GM21360 (cell line): ENCODE results near the gene TICRR.

ENCODE experiments used
- ATAC-seq: cut with Tn5 transposase; IDR thresholded peaks from one replicate; pipeline ENCODE4 v1.9.1; 2021; ENCODE audit warnings: mild to moderate bottlenecking, moderate library complexity; ENCODE audit not compliant: unreplicated experiment

Gene TICRR

DNA sequence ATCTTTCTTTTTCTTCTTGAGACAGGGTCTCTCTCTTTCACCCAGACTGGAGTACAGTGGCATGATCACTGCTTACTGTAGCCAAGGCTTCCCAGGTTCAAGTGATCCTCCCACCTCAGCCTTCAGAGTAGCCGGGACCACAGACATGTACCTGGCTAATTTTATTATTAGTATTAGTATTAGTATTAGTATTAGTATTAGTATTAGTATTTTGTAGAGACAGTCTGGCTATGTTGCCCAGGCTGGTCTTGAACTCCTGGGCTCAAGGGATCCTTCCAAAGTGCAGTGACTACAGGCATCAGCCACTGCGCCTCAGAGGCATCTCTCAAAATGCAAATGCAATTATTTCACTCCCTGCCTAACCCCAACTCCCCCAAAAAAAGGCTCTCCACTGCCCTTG is 78.3 kb downstream of the TICRR start:
- ATAC-seq = no peak

DNA sequence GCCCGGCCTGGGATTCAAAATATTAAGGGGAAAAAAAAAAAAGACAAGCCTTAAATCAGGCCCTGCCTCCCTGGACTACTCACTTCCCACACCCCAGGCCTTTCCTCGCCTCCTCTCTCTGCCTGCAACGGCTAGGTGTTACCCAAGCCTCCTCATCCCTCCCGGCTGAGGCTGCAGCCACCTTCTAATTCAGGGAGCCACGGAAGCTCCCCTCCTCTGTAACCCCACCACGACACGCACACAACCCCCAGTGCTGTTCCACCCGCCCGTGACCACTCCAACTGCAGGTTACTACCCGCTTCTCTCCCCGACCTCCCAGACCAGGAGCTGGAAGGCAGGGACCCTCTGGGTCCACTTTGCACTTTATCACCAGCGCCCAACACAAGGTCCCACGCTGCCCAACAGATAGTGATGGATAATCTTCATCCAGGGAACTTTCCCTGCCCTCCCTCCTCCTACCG is 79.1 kb downstream of the TICRR start:
- ATAC-seq = no peak

GRCh38 chr15:89654847-89655805 is 79.9 kb downstream of the TICRR start, which contains the start of gene KIF7:
TSS of gene KIF7 (minus strand) at chr15:89655467. CDS start at chr15:89652930, 2,537 bp downstream.
- peak; percentile 54 for ATAC-seq

- ATAC-seq = no peak
Observed at GRCh38 chr15:89656116-89656815, 81.0 kb downstream of the TICRR start.

- ATAC-seq = no peak
Observed at GRCh38 chr15:89657686-89658200, 82.5 kb downstream of the TICRR start.

- ATAC-seq = no peak
Observed at GRCh38 chr15:89659295-89659694, 84.0 kb downstream of the TICRR start.

DNA sequence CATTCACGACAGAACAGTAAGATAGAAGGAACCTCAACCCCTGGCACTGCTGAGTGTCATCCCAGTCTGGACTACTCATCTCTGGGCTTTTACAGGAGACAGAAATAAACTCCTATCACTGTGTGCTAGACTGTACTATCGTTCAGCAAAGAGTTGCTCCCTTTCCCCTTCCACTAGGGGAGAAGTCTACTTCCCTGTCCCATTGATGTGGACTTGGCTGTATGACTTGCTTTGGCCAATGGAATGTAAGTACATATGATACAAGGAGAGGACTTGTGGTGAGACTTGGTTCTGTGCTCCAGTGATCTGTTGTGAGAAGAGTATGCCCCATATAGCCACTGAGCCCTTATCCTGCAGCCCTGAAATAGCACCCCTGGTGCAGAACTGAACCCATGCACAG is 85.3 kb downstream of the TICRR start:
- ATAC-seq = no peak

DNA sequence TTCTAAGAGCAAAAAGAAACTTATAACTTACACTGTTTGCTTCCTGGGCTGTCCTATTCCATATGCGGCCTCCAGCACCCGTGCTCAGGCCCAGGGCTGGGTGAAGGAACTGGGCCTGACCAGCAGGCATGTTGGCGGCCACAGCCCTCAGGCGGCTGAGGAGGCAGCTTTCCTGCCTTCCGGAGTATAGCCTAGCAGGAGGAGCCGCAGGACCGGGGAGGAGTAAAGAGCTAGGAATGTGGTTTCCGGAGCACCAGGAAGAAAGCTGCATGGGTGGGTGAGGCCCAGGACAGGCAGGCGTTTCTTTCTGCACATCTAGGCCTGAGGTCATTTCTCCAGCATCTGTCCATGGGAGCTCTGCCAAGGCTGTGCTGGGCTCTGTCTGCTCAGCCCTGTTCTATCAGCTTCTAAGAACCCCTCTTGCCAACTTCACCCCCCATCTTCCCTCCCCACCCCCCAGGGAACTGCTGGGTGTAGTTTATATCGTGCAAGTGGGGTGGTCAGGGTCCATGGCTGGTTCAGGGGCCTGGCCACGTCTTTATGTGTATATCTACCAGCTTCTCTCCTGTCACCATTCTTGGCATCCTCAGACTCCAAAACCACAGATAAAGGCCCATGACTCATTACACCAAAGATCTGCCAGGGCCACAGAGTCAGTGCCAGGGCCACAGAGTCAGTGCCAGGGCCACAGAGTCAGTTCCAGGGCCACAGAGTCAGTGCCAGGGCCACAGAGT is 87.8 kb downstream of the TICRR start:
- ATAC-seq = no peak

DNA sequence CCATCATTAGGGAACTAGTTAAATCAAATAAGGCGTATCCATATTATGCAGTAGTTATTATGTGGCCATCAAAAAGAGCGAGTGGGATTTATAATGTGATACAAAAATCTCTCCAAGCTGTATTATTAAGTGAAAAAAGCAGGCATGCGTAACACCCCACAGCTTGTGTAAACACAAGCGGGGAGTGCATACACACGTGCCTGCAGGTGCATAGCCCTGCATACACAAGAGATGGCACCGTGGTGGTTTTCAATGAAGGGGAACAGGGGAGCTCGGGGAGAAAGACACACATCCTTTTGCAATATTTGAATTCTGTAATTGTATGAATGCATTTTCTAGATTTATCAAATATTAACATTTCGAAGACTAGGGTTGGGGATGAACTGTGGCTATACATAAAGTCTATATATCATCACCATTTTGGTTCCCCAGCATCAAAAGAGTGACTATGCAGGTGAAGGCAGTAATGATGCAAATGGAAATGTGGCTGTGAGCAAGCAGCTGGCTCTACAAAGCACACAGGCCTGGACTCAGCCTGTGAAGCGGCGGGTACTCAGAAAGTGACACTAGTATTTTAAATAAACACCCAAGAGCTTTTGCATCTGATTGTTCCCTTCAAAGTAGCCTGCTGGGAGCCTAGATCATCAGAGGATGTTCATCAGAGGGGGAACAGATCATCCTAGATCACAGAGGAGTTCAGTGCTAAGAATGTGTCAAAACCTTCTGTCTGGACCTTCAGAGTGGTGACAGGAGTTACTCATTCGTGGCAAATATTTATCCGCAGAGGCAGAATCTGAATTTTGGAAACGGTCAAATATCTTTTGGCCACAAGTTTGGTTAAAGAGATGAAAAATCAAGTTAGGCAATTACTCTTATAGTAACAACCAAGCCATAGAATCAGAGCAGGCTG is 89.4 kb downstream of the TICRR start:
- ATAC-seq = no peak

DNA sequence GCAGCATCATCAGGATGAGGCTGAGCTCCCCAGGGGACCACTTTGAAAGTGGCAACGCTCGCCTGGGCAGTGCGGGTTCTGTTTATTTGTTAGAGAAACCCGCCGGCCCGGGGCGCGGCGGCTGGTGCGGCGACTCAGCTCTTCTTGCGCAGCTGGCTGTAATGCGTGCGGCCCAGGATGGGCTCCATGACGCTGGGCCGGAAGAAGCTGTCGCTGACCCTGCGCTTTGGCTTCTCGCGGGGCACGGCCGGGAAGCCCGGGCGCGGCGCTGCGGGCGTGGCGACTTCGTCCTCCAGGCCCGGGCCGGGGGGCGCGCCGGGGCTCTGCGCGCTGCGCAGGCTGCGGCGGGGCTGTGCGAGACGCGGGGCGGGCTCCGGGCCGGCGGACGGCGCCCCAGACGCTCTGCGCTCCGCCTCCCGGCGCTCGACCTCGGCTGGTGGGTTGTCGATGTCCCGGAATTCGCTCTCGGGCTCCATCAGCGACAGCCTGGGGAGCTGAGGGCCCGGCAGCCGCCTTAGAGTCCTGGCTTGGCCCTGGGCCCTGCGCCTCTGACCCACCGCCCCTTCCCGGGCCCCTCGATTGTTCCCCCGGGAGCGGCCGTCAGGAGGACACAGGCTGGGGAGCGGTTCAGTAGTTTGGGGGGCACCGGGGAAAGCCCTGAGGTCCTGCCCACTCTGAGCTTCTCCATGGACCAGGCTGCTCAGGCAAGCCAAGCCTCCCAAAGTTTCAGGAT is 90.3 kb downstream of the TICRR start:
- no peak for ATAC-seq

GRCh38 chr15:89666184-89666857 is 91.1 kb downstream of the TICRR start:
- no peak for ATAC-seq

GRCh38 chr15:89666858-89667705 is 91.8 kb downstream of the TICRR start:
- ATAC-seq = no peak

GRCh38 chr15:89667706-89667960 is 92.4 kb downstream of the TICRR start:
- ATAC-seq = no peak

DNA sequence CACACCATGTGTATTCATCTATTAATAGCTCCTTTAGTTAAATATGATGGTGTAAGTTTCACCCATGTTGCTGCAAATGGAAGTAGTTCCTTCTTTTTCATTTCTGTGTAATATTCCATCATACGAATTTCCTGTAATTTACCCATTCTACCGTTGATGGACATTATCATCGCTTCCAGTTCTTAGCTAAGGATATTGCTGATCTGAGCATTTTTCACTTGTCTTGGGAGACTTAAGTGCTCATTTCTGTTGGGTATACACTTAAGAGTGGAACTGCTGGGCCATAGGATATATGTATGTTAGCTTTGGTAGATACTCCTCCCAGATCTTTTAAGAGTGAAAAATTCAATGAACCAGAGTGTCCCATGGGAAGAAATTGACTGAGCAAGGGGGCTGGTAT is 92.9 kb downstream of the TICRR start:
- no peak for ATAC-seq

DNA sequence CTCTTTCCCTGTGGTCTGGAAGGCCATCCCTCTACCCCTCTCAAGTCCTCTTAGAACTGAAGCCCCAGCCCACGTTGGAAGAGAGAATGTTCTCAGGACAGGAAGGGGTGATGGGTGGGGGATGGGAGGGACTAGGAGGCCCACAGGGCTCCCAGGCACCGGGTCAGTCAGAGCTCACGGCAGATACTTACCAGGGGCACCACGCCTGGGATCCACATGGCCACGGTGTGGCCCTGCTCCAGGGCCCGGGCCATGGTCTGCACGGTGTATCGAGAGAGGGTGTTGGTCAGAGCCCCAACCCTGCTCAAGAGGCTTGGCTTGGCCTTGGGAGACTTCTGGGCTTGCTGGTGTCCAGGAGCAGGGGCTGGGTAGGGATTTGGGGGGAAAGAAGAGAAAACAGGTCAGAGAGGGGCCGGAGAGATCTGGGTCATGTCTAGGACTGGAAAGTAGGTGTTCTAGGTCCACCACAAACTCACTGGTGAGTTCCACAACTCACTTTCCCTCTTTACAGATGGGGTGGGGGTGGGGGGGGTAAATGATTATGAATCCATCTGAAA is 94.1 kb downstream of the TICRR start:
- no peak for ATAC-seq

- no peak for ATAC-seq
Observed at GRCh38 chr15:89669941-89670340, 94.7 kb downstream of the TICRR start.

DNA sequence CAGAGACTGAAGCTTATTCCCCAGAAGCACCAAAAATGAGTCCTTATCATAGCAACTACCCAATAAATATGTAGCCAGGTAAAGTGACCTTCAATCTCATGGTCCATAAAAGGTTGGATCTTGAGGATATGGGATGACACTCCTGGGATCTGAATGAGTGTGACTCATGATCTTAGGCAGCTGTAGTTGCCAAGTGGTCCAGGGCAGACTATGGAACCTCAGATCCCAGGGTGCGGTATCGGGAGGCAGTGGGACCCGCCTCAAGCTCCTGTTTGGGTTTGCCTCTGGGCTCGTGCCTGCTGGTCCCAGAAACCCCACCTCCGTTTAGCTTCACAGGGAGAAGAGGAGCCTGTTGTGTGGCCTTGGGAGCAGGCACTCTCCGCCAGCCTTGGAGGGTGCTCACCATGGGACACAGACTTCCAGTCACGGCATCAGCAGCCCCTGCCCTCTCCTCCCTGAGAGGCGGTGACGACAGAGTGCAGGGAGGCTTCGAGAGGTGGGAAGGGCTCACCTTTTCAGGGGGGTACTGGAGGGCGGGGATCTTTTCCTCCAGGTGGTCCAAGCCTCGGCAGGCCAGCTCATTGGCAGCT is 95.8 kb downstream of the TICRR start:
- ATAC-seq = no peak
